HCT116 (cell line): Measurements from ENCODE around the gene WEE1. TPM values are rescaled to one million over a fixed set of nuclear protein-coding genes. Genes with fewer than 3 reads are reported as not detected.
A peak's percentile ranks its signal among the peaks of the same experiment; 100 is the strongest.

ENCODE experiments used
- ATAC-seq: fragments of 200-7000 bp; cut with Tn5 transposase; 2 replicates; pipeline ENCODE4 v1.9.1; 2020; ENCODE audit warnings: mild to moderate bottlenecking, moderate library complexity
- BruUV-seq: library from RNA; stranded (reverse); fragments of 400-500 nt; replicated peaks from 2 replicates; lab custom pipeline; 2021; lab: Mats Ljungman, UMichigan
- CTCF ChIA-PET: fragments of 300-600 bp; sonication (Branson Sonifier 250); formaldehyde crosslinking; loops from one replicate; lab custom pipeline; 2021; ENCODE audit warnings: antibody characterized with exemption; lab: Charles Lee
- POLR2A ChIA-PET: fragments of 300-600, 350-600 bp; sonication (Branson Sonifier 250); formaldehyde crosslinking; loops from one replicate; lab custom pipeline; 2021; ENCODE audit warnings: antibody characterized with exemption; lab: Charles Lee
- RAD21 ChIA-PET, 2 experiments: fragments of 300-600 bp; sonication (Branson Sonifier 250); formaldehyde crosslinking; loops; one replicate each; lab custom pipeline; 2023; ENCODE audit warnings: low total read pairs in 2 of 2; ENCODE audit not compliant: uncharacterized antibody in 2 of 2, unreplicated experiment in 2 of 2, low non-redundant PET in 1 of 2; lab: Charles Lee
- DNase-seq: peaks from one replicate; pipeline ENCODE4 v3.0.0-alpha.2; 2010; ENCODE audit warnings: low read depth, low spot score
- H2AFZ ChIP-seq: fragments of 200-600 bp; shearing (Covaris generic), sonication (generic); 2 replicates; pipeline ENCODE4 v1.6.1; 2017; ENCODE audit warnings: low read depth, mixed run types, mixed read lengths, antibody characterized with exemption, low read length; ENCODE audit not compliant: poor library complexity, severe bottlenecking
- H3K27ac ChIP-seq: 2 replicates; pipeline ENCODE4 v1.5.1; 2012; ENCODE audit warnings: low read depth, low read length
- H3K27me3 ChIP-seq: fragments of 200-600 bp; sonication (generic); 2 replicates; pipeline ENCODE4 v1.6.1; 2016; ENCODE audit warnings: mixed run types, low read length, mixed read lengths; ENCODE audit not compliant: insufficient read depth
- H3K36me3 ChIP-seq, 2 experiments: fragments of 200-500 bp in 1 of 2; fragments of 200-600 bp in 1 of 2; sonication (Bioruptor generic) in 1 of 2; sonication (generic) in 1 of 2; 2 replicates each; pipeline versions ENCODE4 v1.5.1 to v1.6.1; 2014 to 2016; ENCODE audit warnings: low read length in 2 of 2, inconsistent platforms in 1 of 2, mixed read lengths in 1 of 2, mixed run types in 1 of 2; ENCODE audit not compliant: insufficient read depth in 2 of 2, control insufficient read depth in 1 of 2
- H3K4me1 ChIP-seq, 2 experiments: fragments of 200-600 bp in 1 of 2; sonication (generic) in 1 of 2; 2 replicates each; pipeline versions ENCODE4 v1.5.1 to v1.6.1; 2012 to 2017; ENCODE audit warnings: low read length in 2 of 2, inconsistent platforms in 1 of 2, mild to moderate bottlenecking in 1 of 2, mixed read lengths in 1 of 2, mixed run types in 1 of 2, moderate library complexity in 1 of 2; ENCODE audit not compliant: insufficient read depth in 2 of 2, control insufficient read depth in 1 of 2
- H3K4me2 ChIP-seq: fragments of 200-600 bp; sonication (generic); 2 replicates; pipeline ENCODE4 v1.6.1; 2017; ENCODE audit warnings: mixed run types, low read length, mixed read lengths
- H3K4me3 ChIP-seq, 2 experiments: fragments of 200-600 bp in 1 of 2; sonication (generic) in 1 of 2; replicated peaks in 1 of 2; 2 replicates each; pipeline ENCODE4 v1.5.1; 2011 to 2016; ENCODE audit warnings: low read length in 2 of 2, control low read depth in 1 of 2, low read depth in 1 of 2, mild to moderate bottlenecking in 1 of 2, mixed read lengths in 1 of 2, mixed run types in 1 of 2
- H3K79me2 ChIP-seq: fragments of 200-600 bp; sonication (generic); 2 replicates; pipeline ENCODE4 v1.6.1; 2017; ENCODE audit warnings: mild to moderate bottlenecking, mixed run types, low read length, moderate library complexity, mixed read lengths; ENCODE audit not compliant: insufficient read depth
- H3K9ac ChIP-seq: fragments of 200-600 bp; sonication (generic); 2 replicates; pipeline ENCODE4 v1.6.1; 2016; ENCODE audit warnings: low read length, mixed read lengths
- H3K9me2 ChIP-seq: fragments of 200-600 bp; sonication (generic), shearing (Covaris generic); 2 replicates; pipeline ENCODE4 v1.6.1; 2017; ENCODE audit warnings: mixed run types, mild to moderate bottlenecking, moderate library complexity; ENCODE audit not compliant: insufficient read depth
- H3K9me3 ChIP-seq, 2 experiments: fragments of 200-500 bp in 1 of 2; fragments of 200-600 bp in 1 of 2; sonication (Bioruptor generic) in 1 of 2; sonication (generic) in 1 of 2; 2 replicates each; pipeline ENCODE4 v1.6.1; 2014 to 2017; ENCODE audit warnings: low read length in 2 of 2, mixed read lengths in 2 of 2, inconsistent platforms in 1 of 2, low read depth in 1 of 2, mild to moderate bottlenecking in 1 of 2, mixed run types in 1 of 2, moderate library complexity in 1 of 2; ENCODE audit not compliant: control insufficient read depth in 1 of 2, insufficient read depth in 1 of 2
- H4K20me1 ChIP-seq: fragments of 200-600 bp; sonication (generic), shearing (Covaris generic); 2 replicates; pipeline ENCODE4 v1.6.1; 2017; ENCODE audit warnings: mixed run types, mild to moderate bottlenecking, moderate library complexity; ENCODE audit not compliant: insufficient read depth
- ATF3 ChIP-seq: IDR thresholded peaks from 2 replicates; pipeline ENCODE4 v1.6.1; 2012
- CEBPB ChIP-seq: IDR thresholded peaks from 2 replicates; pipeline ENCODE4 v1.6.1; 2012; ENCODE audit warnings: low read depth
- EGR1 ChIP-seq: IDR thresholded peaks from 2 replicates; pipeline ENCODE4 v1.6.1; 2012; ENCODE audit warnings: low read depth
- EZH2phosphoT487 ChIP-seq: fragments of 200-600 bp; IDR thresholded peaks from 2 replicates; pipeline ENCODE4 v1.6.1; 2018; ENCODE audit warnings: antibody characterized with exemption, borderline replicate concordance
- FOSL1 ChIP-seq: IDR thresholded peaks from 2 replicates; pipeline ENCODE4 v1.6.1; 2012; ENCODE audit warnings: low read depth
- JUND ChIP-seq: IDR thresholded peaks from 2 replicates; pipeline ENCODE4 v1.6.1; 2012
- RAD21 ChIP-seq: IDR thresholded peaks from 2 replicates; pipeline ENCODE4 v1.6.1; 2012; ENCODE audit warnings: low read depth, mild to moderate bottlenecking
- REST ChIP-seq: IDR thresholded peaks from 2 replicates; pipeline ENCODE4 v1.6.1; 2012; ENCODE audit warnings: low read depth
- SIN3A ChIP-seq: IDR thresholded peaks from 2 replicates; pipeline ENCODE4 v1.6.1; 2012; ENCODE audit warnings: low read depth
- SP1 ChIP-seq: IDR thresholded peaks from 2 replicates; pipeline ENCODE4 v1.6.1; 2012; ENCODE audit warnings: low read depth
- TCF7L2 ChIP-seq: IDR thresholded peaks from 2 replicates; pipeline ENCODE4 v1.7.0; 2011; ENCODE audit warnings: borderline replicate concordance, inconsistent platforms; ENCODE audit not compliant: insufficient read depth, insufficient read length; ENCODE audit errors: extremely low read depth
- YY1 ChIP-seq: IDR thresholded peaks from 2 replicates; pipeline ENCODE4 v1.6.1; 2011; ENCODE audit warnings: low read length, low read depth, moderate library complexity, mild to moderate bottlenecking; ENCODE audit not compliant: insufficient replicate concordance; ENCODE audit errors: extremely low read depth
- ZFX ChIP-seq: fragments of 450-650 bp; IDR thresholded peaks from 2 replicates; pipeline ENCODE4 v1.6.1; 2017
- intact Hi-C: fragments of 100-400 bp; cut with micrococcal nuclease; formaldehyde crosslinking; loops from 2 replicates; pipeline ENCODE4 v1.10.0; 2022
- total RNA-seq: library from RNA; stranded (reverse); gene quantifications from one replicate; pipeline ENCODE4 v1.2.1, GENCODE V29; 2021; ENCODE audit not compliant: unreplicated experiment

Gene WEE1
- total RNA-seq, 1 experiment from 2014 or later: 50.8 TPM

DNA sequence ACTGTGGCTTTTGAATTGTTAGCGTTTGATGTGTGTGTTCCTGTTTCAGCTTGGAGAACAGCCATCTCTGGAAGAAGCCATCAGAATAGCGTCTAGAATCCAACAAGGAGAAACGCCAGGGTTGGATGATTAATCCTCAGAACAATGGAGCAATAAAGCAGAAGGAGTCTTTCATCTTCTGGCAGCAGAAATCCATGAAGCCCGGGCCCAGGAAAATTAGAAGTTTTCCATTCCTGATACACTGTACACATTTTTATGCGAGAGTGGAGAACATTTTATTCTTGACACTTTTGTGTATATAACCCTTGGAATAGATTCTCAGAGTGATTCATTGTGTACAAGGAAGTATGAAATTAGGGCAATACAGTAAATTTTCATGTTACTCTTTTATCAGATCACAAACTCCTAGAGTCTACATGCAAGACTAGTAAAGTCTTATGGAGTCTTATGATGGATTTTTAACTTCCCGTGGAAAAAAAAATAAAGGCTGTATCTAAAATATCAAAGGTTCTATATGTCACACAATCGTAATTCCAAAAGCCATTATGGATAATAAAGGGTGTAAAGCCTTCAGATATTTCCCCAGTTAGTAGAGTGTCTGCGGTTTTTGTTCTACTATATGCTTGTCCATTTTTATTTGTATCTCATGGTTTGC is 45.9 kb upstream of the WEE1 start:
- no peaks in the 10 kb centered on the region for H3K27me3 ChIP-seq
- H3K4me3 ChIP-seq: no peak overlapping the region
- peaks cover 28 to 30% of the 10 kb centered on the region in 2 experiments; a peak in 3 of 4 replicates for H3K4me1 ChIP-seq
- no TSS peak for BruUV-seq
- no peak overlapping the region for H2AFZ ChIP-seq
- DNase-seq (peak; percentile 22), ATAC-seq (0 out of 2 replicates have a peak, but pooled peaks have one; percentile 34)
- peak overlapping the region; percentile 31; the same call in 1 of the 2 replicates for H3K27ac ChIP-seq
- peaks cover 0 to 5% of the 10 kb centered on the region in 2 experiments; a peak in 1 of 4 replicates for H3K36me3 ChIP-seq
- no peak overlapping the region for H3K9ac ChIP-seq
- peak overlapping the region; percentile 18 for H3K4me2 ChIP-seq
- ChIA-PET RAD21 (no interaction called here), POLR2A (no interaction called here), CTCF (interaction anchor here (1.6 to 2.0 kb wide), 2 partner anchors 20 to 86 kb away, joined by 3 to 5 read pairs; no protein-coding TSS in a partner anchor)
- no peaks in the 10 kb centered on the region for H3K79me2 ChIP-seq
- TF ChIP-seq EGR1: no peak
- TF ChIP-seq JUND: peak; percentile 36; the same call in 1 of the 2 replicates
- peak; percentile 54; the same call in 1 of the 2 replicates for TF ChIP-seq CEBPB
- TF ChIP-seq SP1: 0 out of 2 replicates have a peak, but pooled peaks have one; percentile 23
- peak; percentile 20; the same call in 1 of the 2 replicates for TF ChIP-seq FOSL1
- no peaks in the 10 kb centered on the region for H3K9me3 ChIP-seq
- intact Hi-C loops: no loop called here
- no peaks in the 10 kb centered on the region for H3K9me2 ChIP-seq
- no peaks in the 10 kb centered on the region for H4K20me1 ChIP-seq

DNA sequence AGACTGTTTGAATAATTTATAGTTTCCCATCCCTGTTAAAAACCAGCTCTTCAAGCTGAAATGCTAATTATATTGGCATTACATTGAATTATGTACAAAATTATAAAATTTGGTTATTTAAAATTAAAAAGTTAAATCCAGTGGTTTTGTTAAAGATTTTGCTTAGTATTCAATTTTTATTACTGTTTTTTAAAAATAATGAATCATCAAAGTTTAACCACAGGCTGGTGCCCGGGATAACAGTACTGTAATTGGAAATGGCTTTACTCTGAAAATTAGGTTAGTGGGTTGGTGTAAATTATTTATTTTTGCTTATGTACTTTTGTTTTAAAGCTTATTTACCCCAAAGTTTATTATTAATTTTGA is 45.4 kb upstream of the WEE1 start:
- Histone ChIP-seq H3K79me2 (no peaks in the 10 kb centered on the region), H3K4me1 (peaks cover 28 to 30% of the 10 kb centered on the region in 2 experiments; a peak in 3 of 4 replicates), H3K9me3 (no peaks in the 10 kb centered on the region), H3K4me2 (peak overlapping the region; percentile 18; the same call in 1 of the 2 replicates), H3K9me2 (no peaks in the 10 kb centered on the region), H3K9ac (no peak overlapping the region), H3K27ac (peak overlapping the region; percentile 31; the same call in 1 of the 2 replicates), H2AFZ (no peak overlapping the region), H3K36me3 (peaks cover 0 to 5% of the 10 kb centered on the region in 2 experiments; a peak in 1 of 4 replicates), H3K4me3 (no peak overlapping the region), H4K20me1 (no peaks in the 10 kb centered on the region), H3K27me3 (no peaks in the 10 kb centered on the region)
- ATAC-seq: no peak
- ChIA-PET POLR2A (interaction anchor here (1.2 kb wide), 1 partner anchor 25 kb away, joined by 3 read pairs; no protein-coding TSS in a partner anchor), CTCF (interaction anchor here (1.6 to 2.0 kb wide), 2 partner anchors 20 to 86 kb away, joined by 3 to 5 read pairs; no protein-coding TSS in a partner anchor), RAD21 (interaction anchor here in 1 of 2 experiments (0.6 kb wide), 1 partner anchor 10 kb away, joined by 3 read pairs; no protein-coding TSS in a partner anchor)
- no TSS peak for BruUV-seq
- intact Hi-C loops: no loop called here
- DNase-seq: no peak
- TF ChIP-seq ATF3 (no peak), JUND (no peak), CEBPB (no peak), SIN3A (no peak), EZH2phosphoT487 (no peak), TCF7L2 (no peak), REST (no peak), ZFX (no peak), RAD21 (no peak), YY1 (no peak)
